Measurements from ENCODE around the gene MTMR1. TPM values are rescaled to one million over a fixed set of nuclear protein-coding genes. Genes with fewer than 3 reads are reported as not detected.

The MTMR1 gene
- total RNA-seq, 1 donor from 2014 or later: 18.3 TPM

DNA sequence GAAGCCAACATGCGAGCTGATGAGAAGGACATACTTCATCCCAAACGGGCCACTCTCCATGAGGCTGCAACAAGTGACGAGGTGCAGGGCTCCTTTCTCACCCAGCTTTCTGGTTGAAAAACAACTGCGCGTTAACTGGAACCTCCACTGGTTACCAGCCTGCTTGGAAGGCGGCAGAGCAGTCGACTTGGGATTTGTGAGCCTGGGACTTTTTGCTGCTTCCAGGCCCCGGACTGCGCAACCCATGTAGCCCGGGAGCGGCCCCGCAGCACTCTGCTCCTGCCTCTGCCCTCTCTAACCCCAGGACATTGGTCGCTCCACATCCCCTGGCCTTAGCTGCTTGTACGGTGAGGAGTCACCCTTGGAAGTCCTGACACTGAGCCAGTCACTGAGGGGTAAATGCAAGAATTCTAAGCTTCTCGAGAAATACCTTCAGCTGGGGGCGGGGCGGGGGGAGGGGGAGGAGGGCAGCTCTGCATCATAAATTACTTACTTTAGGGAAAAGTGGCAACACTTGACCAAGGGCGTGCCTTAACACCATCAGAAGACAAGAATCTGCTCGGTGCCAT lies 72.7 kb downstream of the MTMR1 start:
- no peaks in the 10 kb centered on the region for H3K27me3 Mint-ChIP-seq (ENCODE audit: low read depth)
- H3K9me3 Mint-ChIP-seq: no peaks in the 10 kb centered on the region
- no peaks in the 10 kb centered on the region for H3K4me1 Mint-ChIP-seq
- H3K27ac Mint-ChIP-seq (ENCODE audit: unreplicated experiment): no peak overlapping the region
- H3K36me3 Mint-ChIP-seq (ENCODE audit: low read depth): peaks cover 2% of the 10 kb centered on the region
- no peak for DNase-seq (ENCODE audit: low read depth, low spot score)
- TF ChIP-seq, protein P1, sequence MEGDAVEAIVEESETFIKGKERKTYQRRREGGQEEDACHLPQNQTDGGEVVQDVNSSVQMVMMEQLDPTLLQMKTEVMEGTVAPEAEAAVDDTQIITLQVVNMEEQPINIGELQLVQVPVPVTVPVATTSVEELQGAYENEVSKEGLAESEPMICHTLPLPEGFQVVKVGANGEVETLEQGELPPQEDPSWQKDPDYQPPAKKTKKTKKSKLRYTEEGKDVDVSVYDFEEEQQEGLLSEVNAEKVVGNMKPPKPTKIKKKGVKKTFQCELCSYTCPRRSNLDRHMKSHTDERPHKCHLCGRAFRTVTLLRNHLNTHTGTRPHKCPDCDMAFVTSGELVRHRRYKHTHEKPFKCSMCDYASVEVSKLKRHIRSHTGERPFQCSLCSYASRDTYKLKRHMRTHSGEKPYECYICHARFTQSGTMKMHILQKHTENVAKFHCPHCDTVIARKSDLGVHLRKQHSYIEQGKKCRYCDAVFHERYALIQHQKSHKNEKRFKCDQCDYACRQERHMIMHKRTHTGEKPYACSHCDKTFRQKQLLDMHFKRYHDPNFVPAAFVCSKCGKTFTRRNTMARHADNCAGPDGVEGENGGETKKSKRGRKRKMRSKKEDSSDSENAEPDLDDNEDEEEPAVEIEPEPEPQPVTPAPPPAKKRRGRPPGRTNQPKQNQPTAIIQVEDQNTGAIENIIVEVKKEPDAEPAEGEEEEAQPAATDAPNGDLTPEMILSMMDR (conservative IDR thresholded peaks at IDR 0.05): no peak
- no peak overlapping the region for H3K4me3 Mint-ChIP-seq

DNA sequence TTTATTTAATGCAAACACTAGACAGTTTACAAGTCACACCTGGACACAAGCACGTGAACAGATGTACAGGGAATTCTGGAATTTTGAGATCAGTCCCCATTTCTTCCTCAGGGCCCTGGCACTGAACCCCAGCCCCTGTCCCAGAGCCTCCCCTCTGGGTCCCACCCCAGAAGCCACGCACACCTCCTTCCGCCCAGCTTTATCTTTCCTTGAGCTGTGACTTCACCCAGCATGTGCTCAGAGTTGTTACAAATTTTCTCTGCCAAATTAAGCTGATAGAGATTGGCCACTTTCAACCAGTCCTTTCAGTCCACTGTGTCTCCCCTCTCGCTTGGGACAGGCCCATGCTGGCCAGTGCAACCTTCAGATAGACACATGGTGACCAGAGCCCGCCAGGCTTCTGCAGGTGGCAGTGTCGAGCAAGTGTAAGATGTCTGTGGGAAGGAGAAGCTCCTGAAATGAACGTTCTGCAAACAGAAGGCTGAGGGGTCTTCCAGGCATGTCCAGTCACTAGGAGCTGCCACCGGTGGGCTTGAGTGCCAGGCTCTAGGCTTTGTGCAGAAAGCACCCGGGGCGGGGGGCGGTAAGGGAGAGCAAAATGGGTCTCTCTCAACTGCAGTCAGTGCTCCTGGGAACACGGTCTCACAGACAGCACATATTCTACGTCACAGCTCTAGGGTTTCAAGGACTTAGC lies 73.3 kb downstream of the MTMR1 start:
- peak overlapping the region; percentile 89 for H3K27ac Mint-ChIP-seq (ENCODE audit: unreplicated experiment)
- H3K27me3 Mint-ChIP-seq (ENCODE audit: low read depth): no peaks in the 10 kb centered on the region

DNA sequence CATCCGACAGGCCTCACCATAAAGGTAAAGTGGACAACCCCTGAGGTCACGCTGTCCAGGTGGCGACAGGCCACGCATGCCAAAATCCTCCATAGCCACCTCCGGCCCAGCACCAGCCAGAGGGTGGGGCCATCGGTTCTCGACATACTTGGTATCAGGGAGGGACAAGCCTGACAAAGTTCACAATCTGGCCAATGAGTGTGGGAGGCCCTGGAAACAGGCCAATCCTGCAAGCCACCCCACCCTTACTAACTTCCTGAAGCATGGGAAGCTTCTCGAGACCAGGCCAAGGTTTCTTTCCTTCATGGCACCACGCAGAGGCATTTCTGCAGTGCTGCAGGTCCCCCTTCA lies 73.8 kb downstream of the MTMR1 start:
- H3K4me3 Mint-ChIP-seq: no peak overlapping the region
- DNase-seq (ENCODE audit: low read depth, low spot score): no peak
- H3K36me3 Mint-ChIP-seq (ENCODE audit: low read depth): peaks cover 2% of the 10 kb centered on the region
- H3K27ac Mint-ChIP-seq (ENCODE audit: unreplicated experiment): no peak overlapping the region
- no peaks in the 10 kb centered on the region for H3K27me3 Mint-ChIP-seq (ENCODE audit: low read depth)
- no peaks in the 10 kb centered on the region for H3K4me1 Mint-ChIP-seq
- no peaks in the 10 kb centered on the region for H3K9me3 Mint-ChIP-seq
- TF ChIP-seq, protein P1 (conservative IDR thresholded peaks at IDR 0.05): no peak

More for the DNA sequence above, 73.3 kb downstream of the MTMR1 start:
- Mint-ChIP-seq H3K4me3 (no peak overlapping the region), H3K9me3 (no peaks in the 10 kb centered on the region), H3K36me3 (ENCODE audit: low read depth) (peaks cover 2% of the 10 kb centered on the region), H3K4me1 (no peaks in the 10 kb centered on the region)
- no peak for DNase-seq (ENCODE audit: low read depth, low spot score)
- TF ChIP-seq, protein P1 (conservative IDR thresholded peaks at IDR 0.05): no peak

DNA sequence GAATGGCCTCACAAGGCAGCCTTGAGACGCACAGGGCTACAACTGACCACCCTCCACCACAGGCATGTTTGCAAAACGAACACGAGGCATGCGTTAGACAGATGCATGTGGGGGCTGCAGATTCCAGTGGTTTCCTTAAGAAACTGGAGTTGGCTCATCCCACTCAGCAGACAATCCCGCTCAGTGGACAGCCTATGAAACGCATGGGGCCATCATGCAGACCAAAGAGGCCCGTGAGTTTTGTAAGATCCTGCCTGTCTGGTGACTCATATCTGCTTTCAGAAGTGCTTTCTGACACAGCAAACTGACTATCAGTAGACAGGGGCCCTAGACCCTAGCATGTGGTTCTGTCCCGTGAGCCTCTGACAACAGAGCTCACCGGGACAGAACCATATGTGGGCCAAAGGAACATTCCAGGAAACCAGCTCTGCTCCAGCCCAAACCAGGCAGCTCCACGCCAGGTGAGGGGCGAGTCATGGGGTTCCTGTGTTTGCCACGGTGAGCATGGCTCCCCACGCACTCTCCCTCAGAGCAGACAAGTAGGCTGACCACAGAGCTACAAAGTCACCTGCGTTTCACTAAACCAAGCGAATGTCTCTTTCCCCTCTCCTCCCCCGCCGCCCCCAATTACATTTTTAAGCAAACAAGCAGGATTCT lies 74.4 kb downstream of the MTMR1 start:
- no peaks in the 10 kb centered on the region for H3K27me3 Mint-ChIP-seq (ENCODE audit: low read depth)
- H3K9me3 Mint-ChIP-seq: no peaks in the 10 kb centered on the region
- no peak overlapping the region for H3K27ac Mint-ChIP-seq (ENCODE audit: unreplicated experiment)
- H3K4me1 Mint-ChIP-seq: no peaks in the 10 kb centered on the region
- H3K4me3 Mint-ChIP-seq: no peak overlapping the region
- no peak for DNase-seq (ENCODE audit: low read depth, low spot score)
- TF ChIP-seq, protein P1 (conservative IDR thresholded peaks at IDR 0.05): no peak
- peaks cover 2% of the 10 kb centered on the region for H3K36me3 Mint-ChIP-seq (ENCODE audit: low read depth)

DNA sequence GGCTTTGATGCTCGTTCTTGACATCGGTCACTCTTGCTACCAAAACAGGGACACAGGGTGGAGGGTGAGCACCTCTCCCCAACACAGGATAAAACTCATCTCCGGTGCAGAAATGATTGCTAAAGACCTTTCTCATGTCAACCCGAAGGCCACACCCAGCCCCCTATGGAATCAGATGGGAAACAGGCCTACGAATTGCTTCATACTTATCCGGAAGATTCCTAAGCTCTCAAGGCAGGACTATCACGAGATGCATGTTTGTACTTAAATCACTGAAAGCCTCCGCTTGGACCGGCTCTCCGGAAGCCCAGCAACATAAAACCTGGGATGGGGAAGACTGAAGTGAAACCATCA lies 74.9 kb downstream of the MTMR1 start:
- Mint-ChIP-seq H3K9me3 (no peaks in the 10 kb centered on the region), H3K27ac (ENCODE audit: unreplicated experiment) (no peak overlapping the region), H3K4me1 (no peaks in the 10 kb centered on the region), H3K36me3 (ENCODE audit: low read depth) (peaks cover 2% of the 10 kb centered on the region), H3K4me3 (no peak overlapping the region), H3K27me3 (ENCODE audit: low read depth) (no peaks in the 10 kb centered on the region)
- TF ChIP-seq, protein P1 (conservative IDR thresholded peaks at IDR 0.05): no peak
- no peak for DNase-seq (ENCODE audit: low read depth, low spot score)
